ENCODE data around the gene PRCC.
"Not testable (repeated sequence)": the region's sequence is repeated elsewhere in the genome, so short reads cannot be mapped to it uniquely, and the experiment has no call there.

The PRCC gene

DNA sequence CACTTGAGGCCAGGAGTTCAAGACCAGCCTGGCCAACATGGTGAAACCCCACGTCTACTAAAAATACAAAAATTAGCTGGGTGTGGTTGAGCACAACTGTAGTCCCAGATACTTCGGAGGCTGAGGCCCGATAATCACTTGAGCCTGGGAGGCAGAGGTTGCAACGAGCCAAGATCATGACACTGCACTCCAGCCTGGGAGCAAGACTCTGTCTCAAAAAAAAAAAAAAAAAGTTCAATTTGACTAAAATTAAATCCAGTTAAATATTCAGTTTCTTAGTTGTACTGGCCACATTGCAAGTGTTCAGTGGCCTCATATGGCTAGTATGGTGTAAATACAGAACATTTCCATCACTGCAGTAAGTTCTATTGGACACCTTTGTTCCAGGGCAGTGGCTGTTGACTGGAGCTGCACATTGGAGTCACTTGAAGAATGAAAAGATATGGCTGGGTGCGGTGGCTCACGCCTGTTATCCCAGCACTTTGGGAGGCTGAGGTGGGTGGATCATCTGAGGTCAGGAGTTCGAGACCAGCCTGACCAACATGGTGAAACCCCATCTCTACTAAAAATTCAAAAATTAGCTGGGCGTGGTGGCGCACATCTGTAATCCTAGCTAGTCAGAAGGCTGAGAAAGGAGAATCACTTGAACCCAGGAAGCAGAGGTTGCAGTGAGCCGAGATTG, 9.6 kb upstream of the PRCC start:
- not testable (repeated sequence) for DNase-seq (ENCODE audit: low read depth in 4 of 4, low spot score in 1 of 4)

- DNase-seq (ENCODE audit: low read depth in 4 of 4, low spot score in 1 of 4): no peak
Measured at GRCh38 chr1:156760092-156760795, 7.1 kb upstream of the PRCC start.

- DNase-seq (ENCODE audit: low read depth in 4 of 4, low spot score in 1 of 4): no peak
Measured at GRCh38 chr1:156760796-156761104, 6.6 kb upstream of the PRCC start.

- DNase-seq (ENCODE audit: low read depth in 4 of 4, low spot score in 1 of 4): not testable (repeated sequence)
Measured at GRCh38 chr1:156765136-156765535, 2.2 kb upstream of the PRCC start.

DNA sequence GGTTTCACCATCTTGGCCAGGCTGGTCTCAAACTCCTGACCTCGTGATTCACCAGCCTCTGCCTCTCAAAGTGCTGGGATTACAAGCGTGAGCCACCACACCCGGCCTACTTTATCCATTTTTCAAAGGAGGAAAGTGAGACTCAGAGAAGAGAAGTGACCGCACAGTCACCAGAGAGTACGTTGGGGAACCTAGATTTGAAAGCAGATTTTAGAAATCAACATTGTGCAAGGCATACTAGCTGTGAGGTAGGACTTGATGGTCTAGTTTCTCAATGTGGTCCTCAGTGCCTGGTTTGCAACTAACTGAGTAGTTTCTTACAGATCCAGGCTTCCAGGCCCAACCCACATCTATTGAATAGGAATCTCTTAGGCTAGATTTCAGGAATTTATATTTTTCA, 1.7 kb upstream of the PRCC start:
- DNase-seq (ENCODE audit: low read depth in 4 of 4, low spot score in 1 of 4): no peak

GRCh38 chr1:156766298-156767100, 836 bp upstream of the PRCC start:
- DNase-seq (ENCODE audit: low read depth in 4 of 4, low spot score in 1 of 4): no peak

DNA sequence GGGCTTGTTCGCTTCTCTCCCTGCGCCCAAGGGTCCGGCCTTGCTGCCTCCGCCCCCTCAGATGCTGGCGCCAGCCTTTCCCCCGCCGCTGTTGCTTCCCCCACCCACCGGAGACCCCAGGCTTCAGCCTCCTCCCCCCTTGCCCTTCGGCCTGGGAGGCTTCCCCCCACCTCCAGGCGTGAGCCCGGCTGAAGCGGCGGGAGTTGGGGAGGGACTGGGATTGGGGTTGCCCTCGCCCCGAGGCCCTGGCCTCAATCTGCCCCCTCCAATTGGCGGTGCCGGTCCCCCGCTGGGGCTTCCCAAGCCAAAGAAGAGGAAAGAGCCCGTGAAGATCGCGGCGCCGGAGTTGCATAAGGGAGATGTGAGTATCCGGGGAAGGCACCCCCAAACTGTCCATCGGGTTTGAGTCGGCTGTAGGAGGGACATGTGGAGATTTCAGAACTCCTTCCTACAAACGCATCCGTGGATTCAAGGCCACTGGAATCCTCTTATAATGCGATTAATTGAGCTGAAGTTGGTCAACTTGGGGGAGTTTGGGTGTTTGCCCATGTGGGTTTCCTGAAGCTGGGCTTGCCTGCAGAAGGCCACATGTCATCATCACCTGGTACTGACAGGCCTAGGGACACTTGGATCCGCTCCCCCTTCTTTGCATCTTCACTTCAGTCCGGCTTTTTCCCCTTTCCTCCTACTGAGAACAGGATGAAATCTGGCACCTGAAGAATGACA, 707 bp downstream of the PRCC start:
- DNase-seq (ENCODE audit: low read depth in 4 of 4, low spot score in 1 of 4): no peak

GRCh38 chr1:156768610-156769295, 1.4 kb downstream of the PRCC start:
- DNase-seq (ENCODE audit: low read depth in 4 of 4, low spot score in 1 of 4): no peak

GRCh38 chr1:156772222-156772621, 4.9 kb downstream of the PRCC start:
- DNase-seq (ENCODE audit: low read depth in 4 of 4, low spot score in 1 of 4): no peak

DNA sequence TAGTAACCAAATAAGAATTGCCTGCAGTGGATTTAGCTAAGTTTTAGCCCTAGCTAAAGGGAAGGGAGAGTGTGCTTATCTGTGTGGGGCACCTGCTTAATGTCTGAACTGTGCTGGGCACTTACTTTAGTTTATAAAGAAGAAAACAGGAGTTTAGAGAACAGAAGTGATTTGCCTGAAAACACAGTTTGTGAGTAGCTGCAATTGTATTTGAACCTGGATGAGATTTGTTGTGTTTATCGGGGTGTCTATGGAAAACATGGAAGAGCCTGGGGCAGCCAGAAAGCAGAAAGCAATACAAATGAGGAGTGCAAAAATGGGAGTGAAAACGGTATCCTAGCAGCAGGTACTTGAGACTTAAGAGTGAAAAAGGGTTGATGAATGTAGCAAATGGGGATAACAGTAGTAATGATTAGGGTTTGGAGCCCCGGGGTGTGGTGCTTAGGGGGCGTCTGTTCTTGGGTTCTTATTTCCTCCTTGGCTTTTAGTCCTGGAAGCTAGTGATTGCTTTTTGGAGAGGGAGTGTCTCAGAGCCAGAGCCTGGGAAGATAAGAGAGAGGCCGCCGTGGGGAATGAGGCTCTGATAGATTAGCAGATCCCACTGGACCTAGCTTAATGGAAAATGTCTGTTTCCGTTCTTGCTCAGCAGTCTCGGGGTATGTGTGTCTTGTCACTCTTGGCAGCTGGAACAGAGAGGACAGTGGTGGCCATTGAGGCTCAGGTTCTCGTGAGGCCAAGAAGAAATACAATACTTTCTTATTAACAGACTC, 5.6 kb downstream of the PRCC start:
- DNase-seq (ENCODE audit: low read depth in 4 of 4, low spot score in 1 of 4): no peak

DNA sequence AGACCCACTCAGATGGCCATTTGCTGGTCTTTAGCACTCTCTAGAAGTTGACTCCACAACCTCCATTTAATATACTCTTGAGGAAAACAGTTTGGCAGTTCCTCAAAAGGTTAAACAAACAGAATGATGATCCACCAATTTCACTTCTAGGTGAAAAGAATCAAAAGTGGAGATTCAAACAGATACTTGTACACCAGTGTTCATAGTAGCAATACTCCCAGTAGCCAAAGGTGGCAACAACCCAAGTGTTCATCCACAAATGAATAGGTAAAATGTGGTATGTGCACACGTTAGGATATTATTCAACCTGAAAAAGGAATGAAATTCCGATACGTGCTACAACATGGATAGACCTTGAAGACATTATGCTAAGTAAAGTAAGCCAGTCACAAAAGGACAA, 6.3 kb downstream of the PRCC start:
- no peak for DNase-seq (ENCODE audit: low read depth in 4 of 4, low spot score in 1 of 4)

- no peak for DNase-seq (ENCODE audit: low read depth in 4 of 4, low spot score in 1 of 4)
Measured at GRCh38 chr1:156775799-156776198, 8.5 kb downstream of the PRCC start.

- DNase-seq (ENCODE audit: low read depth in 4 of 4, low spot score in 1 of 4): no peak
Measured at GRCh38 chr1:156776942-156777341, 9.6 kb downstream of the PRCC start.

- DNase-seq (ENCODE audit: low read depth in 4 of 4, low spot score in 1 of 4): no peak
Measured at GRCh38 chr1:156777573-156777972, 10.2 kb downstream of the PRCC start.

GRCh38 chr1:156781585-156782186, 14.4 kb downstream of the PRCC start:
- DNase-seq (ENCODE audit: low read depth in 4 of 4, low spot score in 1 of 4): no peak

DNA sequence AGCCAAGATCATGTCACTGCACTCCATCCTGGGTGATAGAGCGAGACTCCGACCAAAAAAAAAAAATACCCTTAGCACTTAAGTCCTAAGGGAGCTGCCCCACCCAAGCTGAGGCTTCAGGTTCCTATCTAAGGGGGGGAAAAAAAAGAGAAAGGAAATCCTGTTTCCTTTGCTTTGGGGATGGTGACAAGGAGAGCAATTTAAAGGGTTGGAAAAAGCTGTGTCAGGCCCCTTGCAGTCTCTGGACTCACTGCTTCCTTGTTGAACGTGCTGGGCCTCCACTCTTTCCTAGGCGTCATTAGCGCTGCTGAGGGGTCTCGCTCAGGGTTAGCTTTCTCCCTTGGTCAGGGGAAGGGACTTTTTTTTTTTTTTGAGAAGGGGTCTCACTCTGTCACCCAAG, 18.1 kb downstream of the PRCC start:
- DNase-seq (ENCODE audit: low read depth in 4 of 4, low spot score in 1 of 4): no peak

DNA sequence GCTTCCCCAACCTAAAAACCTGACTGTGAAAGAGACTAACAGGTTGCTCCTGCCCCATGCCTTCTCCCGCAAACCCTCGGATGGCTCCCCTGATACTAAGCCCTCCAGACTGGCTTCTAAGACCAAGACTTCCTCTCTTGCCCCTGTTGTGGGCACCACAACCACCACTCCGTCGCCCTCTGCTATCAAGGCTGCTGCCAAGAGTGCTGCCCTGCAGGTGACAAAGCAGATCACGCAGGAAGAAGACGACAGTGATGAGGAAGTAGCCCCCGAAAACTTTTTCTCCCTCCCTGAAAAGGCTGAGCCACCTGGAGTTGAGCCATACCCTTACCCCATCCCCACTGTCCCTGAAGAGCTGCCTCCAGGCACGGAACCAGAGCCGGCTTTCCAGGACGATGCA, 19.3 kb downstream of the PRCC start:
- DNase-seq (ENCODE audit: low read depth in 4 of 4, low spot score in 1 of 4): no peak

GRCh38 chr1:156788136-156788535, 20.8 kb downstream of the PRCC start:
- DNase-seq (ENCODE audit: low read depth in 4 of 4, low spot score in 1 of 4): no peak

- no peak for DNase-seq (ENCODE audit: low read depth in 4 of 4, low spot score in 1 of 4)
Measured at GRCh38 chr1:156789621-156790318, 22.4 kb downstream of the PRCC start.
